WI38 (cell line): Measurements from ENCODE around the gene ZNF354C.

Experiments used
- H3K4me3 ChIP-seq: 2 replicates; pipeline ENCODE4 v1.5.1; 2011; ENCODE audit warnings: low read depth, mild to moderate bottlenecking, control low read depth, low read length
- TF ChIP-seq, protein P1 (sequence below): IDR thresholded peaks from 2 replicates; pipeline ENCODE4 v1.5.1; 2012; ENCODE audit warnings: low read depth, mild to moderate bottlenecking, control low read depth, low read length

Gene ZNF354C

DNA sequence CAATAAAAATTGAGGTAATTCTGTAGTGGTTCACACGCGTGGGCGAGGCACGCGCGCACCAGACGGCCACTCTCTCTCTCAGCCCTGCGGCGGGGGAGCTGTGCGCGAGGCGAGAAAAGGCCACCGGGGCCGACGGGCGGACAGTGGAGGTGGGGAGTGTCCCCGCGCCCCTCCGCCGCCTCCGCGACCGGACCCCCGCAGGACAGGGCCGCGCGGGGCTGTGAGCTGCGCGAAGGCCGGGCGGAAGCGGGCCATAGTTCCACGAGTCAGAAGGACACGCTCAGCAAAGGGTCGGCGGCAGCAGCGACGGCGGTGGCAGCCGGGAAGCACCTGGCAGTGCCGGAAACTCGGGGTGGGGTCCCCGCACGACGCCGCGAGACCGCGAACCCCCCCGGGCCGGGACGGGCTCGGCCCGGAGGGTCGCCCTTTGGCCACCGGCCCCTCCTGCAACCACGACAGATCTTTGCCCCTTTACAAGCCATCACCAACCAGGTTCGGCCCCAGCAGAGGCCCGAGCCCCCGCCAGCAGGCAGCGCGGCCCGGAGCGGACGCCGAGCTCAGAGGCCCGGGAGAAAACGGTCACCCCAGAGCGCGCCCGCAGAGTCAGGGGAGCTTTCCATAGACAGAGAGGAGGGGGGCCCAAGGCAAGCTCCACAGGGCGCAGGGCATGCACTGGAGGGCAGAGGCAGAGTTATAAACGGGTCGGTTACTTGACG is 60.9 kb downstream of the ZNF354C start:
- TF ChIP-seq, protein P1, sequence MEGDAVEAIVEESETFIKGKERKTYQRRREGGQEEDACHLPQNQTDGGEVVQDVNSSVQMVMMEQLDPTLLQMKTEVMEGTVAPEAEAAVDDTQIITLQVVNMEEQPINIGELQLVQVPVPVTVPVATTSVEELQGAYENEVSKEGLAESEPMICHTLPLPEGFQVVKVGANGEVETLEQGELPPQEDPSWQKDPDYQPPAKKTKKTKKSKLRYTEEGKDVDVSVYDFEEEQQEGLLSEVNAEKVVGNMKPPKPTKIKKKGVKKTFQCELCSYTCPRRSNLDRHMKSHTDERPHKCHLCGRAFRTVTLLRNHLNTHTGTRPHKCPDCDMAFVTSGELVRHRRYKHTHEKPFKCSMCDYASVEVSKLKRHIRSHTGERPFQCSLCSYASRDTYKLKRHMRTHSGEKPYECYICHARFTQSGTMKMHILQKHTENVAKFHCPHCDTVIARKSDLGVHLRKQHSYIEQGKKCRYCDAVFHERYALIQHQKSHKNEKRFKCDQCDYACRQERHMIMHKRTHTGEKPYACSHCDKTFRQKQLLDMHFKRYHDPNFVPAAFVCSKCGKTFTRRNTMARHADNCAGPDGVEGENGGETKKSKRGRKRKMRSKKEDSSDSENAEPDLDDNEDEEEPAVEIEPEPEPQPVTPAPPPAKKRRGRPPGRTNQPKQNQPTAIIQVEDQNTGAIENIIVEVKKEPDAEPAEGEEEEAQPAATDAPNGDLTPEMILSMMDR: no peak
- H3K4me3 ChIP-seq: no peak overlapping the region

DNA sequence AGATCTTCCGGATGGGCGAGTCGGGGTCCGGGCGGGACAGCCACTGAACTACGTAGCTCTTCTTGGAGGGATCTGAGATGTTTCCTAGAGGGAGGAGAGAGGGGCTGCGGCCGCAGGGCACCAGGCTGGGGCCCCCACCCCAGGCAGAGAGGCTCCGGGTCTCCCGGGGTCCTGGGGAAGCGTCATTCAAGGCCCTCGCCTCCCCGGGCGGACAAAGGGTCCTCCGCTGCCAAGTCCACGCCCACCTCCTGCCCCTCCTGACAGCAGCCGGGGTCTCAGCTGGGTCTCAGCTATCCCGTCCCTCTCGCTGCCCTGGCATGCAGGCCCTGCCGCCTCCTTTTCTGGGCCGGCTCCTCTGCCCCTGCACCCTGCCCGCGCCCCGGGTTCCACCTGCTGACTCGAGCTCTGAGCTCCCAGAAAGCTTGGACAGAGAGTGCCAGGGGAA is 61.5 kb downstream of the ZNF354C start:
- TF ChIP-seq, protein P1: no peak
- H3K4me3 ChIP-seq: no peak overlapping the region

DNA sequence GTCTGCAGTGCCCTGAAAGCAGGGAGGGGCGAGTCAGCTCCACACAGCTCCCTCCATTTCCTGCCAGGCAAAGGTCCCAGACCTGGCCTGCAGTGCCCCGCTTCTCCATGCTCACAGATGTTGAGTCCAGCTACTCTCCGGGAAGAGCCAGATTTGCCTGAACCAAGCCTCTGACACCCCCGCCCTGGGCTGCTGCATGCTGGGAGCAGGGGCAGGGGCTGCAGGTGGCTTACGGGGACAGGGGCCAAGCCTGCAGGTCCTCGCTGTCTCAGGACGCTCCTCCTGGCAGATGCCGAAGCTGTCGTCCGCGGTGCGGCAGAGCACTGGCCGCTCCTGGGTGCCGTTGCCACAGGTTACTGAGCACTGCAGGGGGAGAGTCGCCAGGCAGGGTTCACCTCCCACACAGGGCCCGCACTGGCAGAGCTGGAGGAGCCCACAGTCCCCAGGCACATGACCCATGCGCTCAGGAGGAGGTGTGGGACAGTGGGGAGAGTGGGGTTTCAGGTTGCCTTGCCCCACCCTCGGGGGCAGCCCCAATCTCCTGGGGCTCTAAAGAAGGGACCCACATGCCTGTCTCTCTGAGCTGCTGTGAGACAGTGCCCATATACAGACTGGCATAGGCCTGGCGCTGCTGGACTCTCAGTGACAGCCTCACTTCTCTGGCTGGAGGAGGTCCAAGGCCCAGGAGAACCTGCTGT is 62.4 kb downstream of the ZNF354C start:
- no peak overlapping the region for H3K4me3 ChIP-seq
- TF ChIP-seq, protein P1: no peak

DNA sequence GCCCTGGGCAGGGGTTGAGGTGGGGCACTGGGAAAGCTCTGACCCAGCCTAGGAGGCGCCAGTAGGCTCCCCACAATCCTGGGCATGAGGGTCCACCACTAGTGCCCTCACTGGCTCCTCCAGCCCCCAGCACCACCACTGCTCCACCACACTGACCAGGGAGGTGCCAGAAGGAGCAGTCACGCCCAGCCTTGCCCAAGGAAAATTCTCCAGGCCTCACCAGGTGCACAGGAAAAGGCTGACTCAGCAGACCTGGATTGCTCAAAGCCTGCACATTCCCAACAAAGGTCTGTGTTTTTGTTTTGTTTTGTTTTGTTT is 62.9 kb downstream of the ZNF354C start:
- TF ChIP-seq, protein P1: no peak
- no peak overlapping the region for H3K4me3 ChIP-seq

DNA sequence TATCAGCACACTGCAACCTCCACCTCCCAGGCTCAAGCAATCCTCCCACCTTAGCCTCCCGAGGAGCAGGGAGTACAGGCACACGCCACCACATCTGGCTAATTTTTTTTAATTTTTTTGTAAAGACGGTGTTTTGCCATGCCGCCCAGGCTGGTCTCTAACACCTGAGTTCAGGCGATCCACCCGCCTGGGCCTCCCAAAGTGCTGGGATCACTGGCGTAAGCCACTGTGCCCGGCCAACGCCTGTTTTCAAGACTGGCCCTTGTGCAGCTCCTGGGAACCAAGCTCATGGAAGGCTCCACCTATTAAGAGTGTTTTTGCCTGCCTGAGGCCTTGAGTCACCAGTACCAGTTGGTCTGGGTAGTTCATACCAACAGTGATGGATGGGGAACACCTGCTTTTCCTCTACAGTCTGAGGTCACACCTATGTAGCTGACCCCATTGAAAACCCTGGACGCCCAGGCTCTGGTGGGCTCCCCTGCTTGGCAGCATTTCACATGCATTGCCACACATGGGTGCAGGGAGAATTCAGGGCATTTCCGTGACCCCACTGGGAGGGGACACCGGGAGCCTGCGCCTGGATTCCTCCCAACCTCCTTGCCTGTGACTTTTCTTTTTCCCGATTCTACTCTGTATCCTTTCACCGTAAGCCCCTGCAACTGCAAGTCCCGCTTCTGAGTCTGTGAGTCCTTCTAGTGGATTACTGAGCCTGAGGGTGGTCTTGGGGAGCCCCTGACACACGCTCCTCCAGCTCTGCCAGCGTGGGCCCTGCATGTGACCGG is 63.5 kb downstream of the ZNF354C start:
- TF ChIP-seq, protein P1: no peak

DNA sequence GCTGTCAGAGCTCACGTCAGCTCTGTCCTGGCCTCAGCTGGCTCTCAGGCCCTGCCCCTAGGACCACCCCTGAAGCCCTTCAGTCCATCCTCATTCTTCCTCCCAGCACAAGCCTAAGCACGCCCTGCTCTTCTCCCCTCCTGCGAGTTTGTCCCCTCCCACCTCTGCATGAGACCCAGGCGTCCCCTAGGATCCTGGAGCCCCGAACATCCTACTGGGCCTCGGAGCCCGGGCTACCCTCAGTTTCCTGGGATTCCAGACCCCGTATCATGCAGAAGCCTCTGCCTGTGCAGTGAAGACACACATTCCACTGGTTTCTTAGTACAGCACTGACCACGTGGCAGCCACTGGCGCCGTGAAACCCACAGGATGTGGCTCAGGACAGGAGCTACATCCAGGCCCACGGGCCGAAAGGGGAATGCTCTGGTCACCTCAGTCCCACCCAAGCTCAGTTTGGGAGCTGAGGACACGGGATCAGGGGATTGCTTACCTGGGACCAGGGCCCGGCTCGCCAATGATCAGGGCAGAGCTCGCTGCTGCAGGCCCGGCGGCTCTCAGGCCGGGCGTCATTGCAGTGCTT is 64.2 kb downstream of the ZNF354C start:
- H3K4me3 ChIP-seq: no peak overlapping the region
- TF ChIP-seq, protein P1: no peak

More for the DNA sequence above, 63.5 kb downstream of the ZNF354C start:
- no peak overlapping the region for H3K4me3 ChIP-seq
